ENCODE data around the gene MTM1. TPM values are rescaled to one million over a fixed set of nuclear protein-coding genes. Genes with fewer than 3 reads are reported as not detected.

MTM1 gene
- total RNA-seq, 1 donor from 2014 or later: 15.3 TPM

- Histone ChIP-seq H3K4me1 (no peaks in the 10 kb centered on the region), H3F3A (ENCODE audit: low read depth) (no peaks in the 10 kb centered on the region), H3K27me3 (no peaks in the 10 kb centered on the region), H3K79me2 (ENCODE audit: low read depth) (no peaks in the 10 kb centered on the region), H3K9ac (no peak overlapping the region), H3K4me2 (no peak overlapping the region), H3K27ac (no peak overlapping the region), H3K36me3 (no peaks in the 10 kb centered on the region), H2AFZ (replicated peaks) (no peak overlapping the region), H4K20me1 (ENCODE audit: low read depth) (no peaks in the 10 kb centered on the region), H3K9me3 (ENCODE audit: low read depth) (no peaks in the 10 kb centered on the region), H3K4me3 (no peak overlapping the region)
- Mint-ChIP-seq H3K27ac (no peak overlapping the region), H3K9me3 (peaks cover 8% of the 10 kb centered on the region), H3K4me1 (no peaks in the 10 kb centered on the region), H3K36me3 (peaks cover 7% of the 10 kb centered on the region), H3K27me3 (ENCODE audit: insufficient read depth, low read depth) (no peaks in the 10 kb centered on the region), H3K4me3 (no peak overlapping the region)
- no peak for DNase-seq (ENCODE audit: low spot score)
- TF ChIP-seq EZH2phosphoT487 (IDR thresholded peaks at IDR 0.05) (no peak), EZH2 (IDR thresholded peaks at IDR 0.05) (no peak), CTCF (IDR thresholded peaks at IDR 0.05) (no peak)
These were observed 41.6 kb downstream of the MTM1 start for GRCh38 chrX:150610043-150610442.

- H3K4me3 Mint-ChIP-seq: no peak overlapping the region
- H3K79me2 ChIP-seq (ENCODE audit: low read depth): no peaks in the 10 kb centered on the region
These were observed 42.0 kb downstream of the MTM1 start for GRCh38 chrX:150610446-150610845.

GRCh38 chrX:150615356-150615755, 46.9 kb downstream of the MTM1 start:
- Histone ChIP-seq H3K4me1 (no peaks in the 10 kb centered on the region), H3K27ac (no peak overlapping the region), H2AFZ (replicated peaks) (no peak overlapping the region), H3K27me3 (no peaks in the 10 kb centered on the region), H3F3A (ENCODE audit: low read depth) (no peaks in the 10 kb centered on the region), H3K79me2 (ENCODE audit: low read depth) (no peaks in the 10 kb centered on the region), H3K36me3 (no peaks in the 10 kb centered on the region), H4K20me1 (ENCODE audit: low read depth) (no peaks in the 10 kb centered on the region), H3K9me3 (ENCODE audit: low read depth) (no peaks in the 10 kb centered on the region), H3K4me2 (no peak overlapping the region), H3K9ac (no peak overlapping the region), H3K4me3 (no peak overlapping the region)
- DNase-seq (ENCODE audit: low spot score): no peak
- no peaks in the 10 kb centered on the region for H3K27me3 Mint-ChIP-seq (ENCODE audit: insufficient read depth, low read depth)
- H3K4me3 Mint-ChIP-seq: no peak overlapping the region
- no peak for TF ChIP-seq CTCF (IDR thresholded peaks at IDR 0.05)
- TF ChIP-seq EZH2phosphoT487 (IDR thresholded peaks at IDR 0.05): no peak
- TF ChIP-seq EZH2 (IDR thresholded peaks at IDR 0.05): no peak
- H3K4me1 Mint-ChIP-seq: no peaks in the 10 kb centered on the region
- no peak overlapping the region for H3K27ac Mint-ChIP-seq
- H3K9me3 Mint-ChIP-seq: no peaks in the 10 kb centered on the region
- peaks cover 5% of the 10 kb centered on the region for H3K36me3 Mint-ChIP-seq

More at GRCh38 chrX:150610446-150610845, 42.0 kb downstream of the MTM1 start:
- Mint-ChIP-seq H3K27ac (no peak overlapping the region), H3K36me3 (peaks cover 7% of the 10 kb centered on the region), H3K27me3 (ENCODE audit: insufficient read depth, low read depth) (no peaks in the 10 kb centered on the region), H3K9me3 (peaks cover 8% of the 10 kb centered on the region), H3K4me1 (no peaks in the 10 kb centered on the region)
- no peaks in the 10 kb centered on the region for H3K9me3 ChIP-seq (ENCODE audit: low read depth)
- H3K4me3 ChIP-seq: no peak overlapping the region
- no peak overlapping the region for H3K27ac ChIP-seq
- no peak overlapping the region for H2AFZ ChIP-seq (replicated peaks)
- no peaks in the 10 kb centered on the region for H3K4me1 ChIP-seq
- no peak overlapping the region for H3K9ac ChIP-seq
- no peak for DNase-seq (ENCODE audit: low spot score)
- TF ChIP-seq EZH2phosphoT487 (IDR thresholded peaks at IDR 0.05) (no peak), CTCF (IDR thresholded peaks at IDR 0.05) (no peak), EZH2 (IDR thresholded peaks at IDR 0.05) (no peak)
- H4K20me1 ChIP-seq (ENCODE audit: low read depth): no peaks in the 10 kb centered on the region
- no peaks in the 10 kb centered on the region for H3K27me3 ChIP-seq
- no peak overlapping the region for H3K4me2 ChIP-seq
- H3F3A ChIP-seq (ENCODE audit: low read depth): no peaks in the 10 kb centered on the region
- H3K36me3 ChIP-seq: no peaks in the 10 kb centered on the region
